GM12865 (cell line): Measurements from ENCODE around the gene SOX13.

Experiments used
- DNase-seq: peaks from one replicate; pipeline ENCODE4 v3.0.0; 2010; ENCODE audit warnings: low read depth
- H3K4me3 ChIP-seq: 2 replicates; pipeline ENCODE4 v1.5.1; 2011; ENCODE audit warnings: mild to moderate bottlenecking, low read depth, low read length, control low read depth
- TF ChIP-seq, protein P1 (sequence below): IDR thresholded peaks from 2 replicates; pipeline ENCODE4 v1.5.1; 2011; ENCODE audit warnings: low read length, control low read depth, low read depth, inconsistent platforms; ENCODE audit not compliant: insufficient read depth; ENCODE audit errors: missing control alignments

The SOX13 gene

DNA sequence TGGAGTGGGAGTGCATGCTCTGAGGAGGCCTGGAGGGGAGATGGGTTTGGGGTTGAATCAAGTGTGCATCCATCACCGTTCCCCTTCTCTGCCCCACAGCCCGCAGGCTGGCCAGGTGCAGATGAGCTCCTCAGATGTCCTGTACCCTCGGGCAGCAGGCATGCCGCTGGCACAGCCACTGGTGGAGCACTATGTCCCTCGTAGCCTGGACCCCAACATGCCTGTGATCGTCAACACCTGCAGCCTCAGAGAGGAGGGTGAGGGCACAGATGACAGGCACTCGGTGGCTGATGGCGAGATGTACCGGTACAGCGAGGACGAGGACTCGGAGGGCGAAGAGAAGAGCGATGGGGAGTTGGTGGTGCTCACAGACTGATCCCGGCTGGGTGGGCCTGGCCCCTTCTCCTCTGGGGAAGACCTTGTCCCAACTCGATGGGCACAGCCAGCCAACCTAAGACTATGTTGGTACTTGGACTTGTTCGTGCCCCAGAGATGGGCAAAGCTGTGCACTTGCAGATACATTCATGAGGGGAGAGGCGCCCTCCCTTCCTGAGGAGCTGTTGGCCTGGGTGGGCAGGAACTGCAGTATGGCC is 52.9 kb downstream of the SOX13 start:
- TF ChIP-seq, protein P1, sequence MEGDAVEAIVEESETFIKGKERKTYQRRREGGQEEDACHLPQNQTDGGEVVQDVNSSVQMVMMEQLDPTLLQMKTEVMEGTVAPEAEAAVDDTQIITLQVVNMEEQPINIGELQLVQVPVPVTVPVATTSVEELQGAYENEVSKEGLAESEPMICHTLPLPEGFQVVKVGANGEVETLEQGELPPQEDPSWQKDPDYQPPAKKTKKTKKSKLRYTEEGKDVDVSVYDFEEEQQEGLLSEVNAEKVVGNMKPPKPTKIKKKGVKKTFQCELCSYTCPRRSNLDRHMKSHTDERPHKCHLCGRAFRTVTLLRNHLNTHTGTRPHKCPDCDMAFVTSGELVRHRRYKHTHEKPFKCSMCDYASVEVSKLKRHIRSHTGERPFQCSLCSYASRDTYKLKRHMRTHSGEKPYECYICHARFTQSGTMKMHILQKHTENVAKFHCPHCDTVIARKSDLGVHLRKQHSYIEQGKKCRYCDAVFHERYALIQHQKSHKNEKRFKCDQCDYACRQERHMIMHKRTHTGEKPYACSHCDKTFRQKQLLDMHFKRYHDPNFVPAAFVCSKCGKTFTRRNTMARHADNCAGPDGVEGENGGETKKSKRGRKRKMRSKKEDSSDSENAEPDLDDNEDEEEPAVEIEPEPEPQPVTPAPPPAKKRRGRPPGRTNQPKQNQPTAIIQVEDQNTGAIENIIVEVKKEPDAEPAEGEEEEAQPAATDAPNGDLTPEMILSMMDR, result no peak
- DNase-seq, result no peak
- H3K4me3 ChIP-seq, result no peak overlapping the region

GRCh38 chr1:204126386-204126785 is 53.5 kb downstream of the SOX13 start:
- TF ChIP-seq, protein P1, result no peak
- no peak for DNase-seq
- H3K4me3 ChIP-seq, result no peak overlapping the region

DNA sequence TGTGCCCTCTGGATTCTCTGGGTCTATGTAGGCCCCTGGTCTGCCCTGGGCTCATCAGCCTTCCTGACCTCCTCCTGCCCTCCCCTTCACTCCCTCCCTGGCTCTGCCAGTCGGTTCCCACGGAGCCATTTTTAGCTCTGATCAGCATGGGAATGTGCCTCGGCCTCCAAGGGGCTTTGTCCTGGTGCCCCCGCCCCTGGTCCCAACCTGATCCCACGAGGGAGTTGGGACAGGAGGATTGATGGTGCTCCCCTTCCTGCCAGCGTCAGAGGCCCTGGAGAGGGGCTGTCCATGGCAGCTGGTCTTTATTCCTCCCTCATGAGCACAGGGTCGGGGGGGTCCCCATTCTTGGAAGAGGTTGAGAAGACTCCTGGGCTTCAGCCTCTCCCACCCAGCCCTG is 54.0 kb downstream of the SOX13 start:
- no peak for DNase-seq
- TF ChIP-seq, protein P1, result no peak
- H3K4me3 ChIP-seq, result no peak overlapping the region

GRCh38 chr1:204127597-204128242 is 54.8 kb downstream of the SOX13 start:
- no peak overlapping the region for H3K4me3 ChIP-seq
- peak; percentile 40 for DNase-seq
- TF ChIP-seq, protein P1, result peak; percentile 60

GRCh38 chr1:204128464-204128963 is 55.6 kb downstream of the SOX13 start:
- DNase-seq, result no peak
- no peak overlapping the region for H3K4me3 ChIP-seq
- TF ChIP-seq, protein P1, result no peak

DNA sequence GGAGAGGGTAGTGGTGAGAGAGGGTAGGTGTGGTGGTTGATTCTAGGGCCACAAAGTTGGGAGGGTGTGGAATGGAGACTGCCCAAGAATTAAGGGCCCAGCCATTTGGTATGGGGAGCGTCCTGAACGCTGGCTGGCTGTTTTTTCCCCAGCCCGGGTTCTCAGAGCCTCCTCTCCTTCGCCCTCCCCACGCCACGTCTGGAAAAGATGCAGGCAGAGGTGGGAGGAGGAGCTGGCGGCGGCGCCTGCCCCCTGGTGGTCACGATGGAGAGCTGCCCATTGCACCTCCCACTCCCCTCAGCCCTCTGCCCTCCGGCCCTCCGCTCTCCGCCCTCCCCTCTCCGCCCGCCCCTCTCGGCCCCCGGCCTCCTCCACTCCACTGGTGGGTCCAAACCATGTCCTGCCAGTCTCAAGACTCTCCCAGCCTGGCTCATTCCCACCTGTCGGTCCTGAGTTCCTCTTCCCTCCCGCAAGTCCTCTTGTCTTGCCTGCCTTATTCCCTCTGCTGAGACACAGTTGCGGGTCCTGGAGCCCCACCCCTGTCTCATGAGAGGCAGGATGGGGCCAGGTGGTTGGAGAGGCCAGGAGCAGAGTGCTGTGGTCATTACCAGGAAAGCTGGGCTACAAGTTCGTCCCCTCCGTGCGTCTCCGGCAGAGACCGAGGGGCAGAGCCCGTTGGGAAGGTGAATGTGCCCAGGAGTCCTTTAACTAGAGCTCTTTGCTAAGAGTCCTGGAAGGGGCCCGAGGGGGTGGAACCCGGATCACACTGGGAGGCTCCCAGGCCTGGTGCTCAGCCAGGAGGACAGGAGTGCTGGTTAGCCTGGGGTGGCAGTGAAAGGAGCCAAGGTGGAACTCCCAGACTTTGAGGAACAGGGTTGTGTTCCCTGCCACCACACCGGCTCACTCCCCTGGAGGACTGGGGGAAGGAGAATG is 56.3 kb downstream of the SOX13 start:
- TF ChIP-seq, protein P1, result peak; percentile 89
- DNase-seq, result peak; percentile 62
- H3K4me3 ChIP-seq, result no peak overlapping the region
